HG03280 (cell line): Measurements from ENCODE around the gene SSPN.

ENCODE experiments used
- ATAC-seq: cut with Tn5 transposase; IDR thresholded peaks from one replicate; pipeline ENCODE4 v1.9.1; 2021; ENCODE audit warnings: mild to moderate bottlenecking, moderate library complexity; ENCODE audit not compliant: unreplicated experiment

SSPN gene

GRCh38 chr12:26195250-26195640 is at the start of gene SSPN:
Gene SSPN (plus strand): TSS chr12:26195573. CDS start chr12:26195673, 100 bp downstream.
- ATAC-seq, result peak; percentile 50

- no peak for ATAC-seq
Observed at GRCh38 chr12:26148291-26148690, 47.1 kb upstream of the SSPN start.

- ATAC-seq, result no peak
Observed at GRCh38 chr12:26149968-26150500, 45.3 kb upstream of the SSPN start.

- ATAC-seq, result no peak
Observed at GRCh38 chr12:26150736-26151450, 44.5 kb upstream of the SSPN start.

- no peak for ATAC-seq
Observed at GRCh38 chr12:26152507-26153102, 42.8 kb upstream of the SSPN start.

- no peak for ATAC-seq
Observed at GRCh38 chr12:26153421-26154154, 41.8 kb upstream of the SSPN start.

- peak; percentile 86 for ATAC-seq
Observed at GRCh38 chr12:26156201-26156871, 39.0 kb upstream of the SSPN start.

- ATAC-seq, result peak; percentile 13
Observed at GRCh38 chr12:26157001-26157400, 38.4 kb upstream of the SSPN start.

- peak; percentile 26 for ATAC-seq
Observed at GRCh38 chr12:26158078-26158764, 37.2 kb upstream of the SSPN start.

GRCh38 chr12:26162174-26162573 is 33.2 kb upstream of the SSPN start:
- ATAC-seq, result no peak

- peak; percentile 80 for ATAC-seq
Observed at GRCh38 chr12:26162905-26163304, 32.5 kb upstream of the SSPN start.

GRCh38 chr12:26164118-26164517 is 31.3 kb upstream of the SSPN start:
- ATAC-seq, result no peak

GRCh38 chr12:26172013-26172412 is 23.4 kb upstream of the SSPN start:
- ATAC-seq, result no peak

- no peak for ATAC-seq
Observed at GRCh38 chr12:26172539-26172938, 22.8 kb upstream of the SSPN start.

- ATAC-seq, result no peak
Observed at GRCh38 chr12:26172946-26173552, 22.3 kb upstream of the SSPN start.

- no peak for ATAC-seq
Observed at GRCh38 chr12:26176725-26177124, 18.6 kb upstream of the SSPN start.

- ATAC-seq, result no peak
Observed at GRCh38 chr12:26177283-26177682, 18.1 kb upstream of the SSPN start.

- no peak for ATAC-seq
Observed at GRCh38 chr12:26179826-26180225, 15.5 kb upstream of the SSPN start.

GRCh38 chr12:26182377-26182776 is 13.0 kb upstream of the SSPN start:
- ATAC-seq, result no peak
